22Rv1 (cell line): Measurements from ENCODE around the gene CDK5R1.

Source experiments
- H3K27ac ChIP-seq: fragments of 450-650 bp; 2 replicates; pipeline ENCODE4 v1.5.1; 2017
- ZFX ChIP-seq: fragments of 450-650 bp; IDR thresholded peaks from 2 replicates; pipeline ENCODE4 v1.6.1; 2017; ENCODE audit warnings: antibody characterized with exemption, borderline replicate concordance
- TF ChIP-seq, protein P1 (sequence below): fragments of 450-650 bp; IDR thresholded peaks from 2 replicates; pipeline ENCODE4 v1.5.1; 2017; ENCODE audit warnings: mild to moderate bottlenecking

Gene CDK5R1

DNA sequence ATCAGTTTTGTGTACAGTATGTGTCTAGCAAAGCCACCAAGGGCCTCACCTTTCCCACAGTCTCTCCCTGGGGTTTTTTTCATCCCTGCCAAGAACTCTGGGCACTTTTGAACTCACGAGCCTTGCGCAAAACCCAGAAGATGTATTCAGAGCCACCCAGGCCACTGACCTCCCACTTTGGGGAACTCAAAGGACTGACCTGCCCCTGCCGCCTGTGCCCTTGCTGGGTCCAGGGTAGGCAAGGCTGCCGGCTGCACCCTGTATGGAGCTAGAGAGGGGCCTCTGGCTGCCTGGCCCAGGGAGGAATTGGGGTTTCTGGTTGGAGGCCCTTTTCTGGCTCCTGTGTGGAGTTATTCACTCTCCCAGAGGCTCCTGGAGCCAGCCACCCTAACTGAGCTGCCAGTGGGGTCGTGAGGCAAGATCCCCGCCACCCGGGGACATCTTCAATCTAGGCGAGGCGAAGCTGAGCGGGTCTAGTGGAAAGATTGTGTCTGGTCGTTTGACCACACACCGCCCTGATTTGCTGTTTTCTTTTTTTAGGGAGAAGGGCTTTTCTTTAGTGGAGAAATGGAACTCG, 1.9 kb downstream of the CDK5R1 start:
- no peak overlapping the region for H3K27ac ChIP-seq
- no peak for TF ChIP-seq ZFX
- TF ChIP-seq, protein P1, sequence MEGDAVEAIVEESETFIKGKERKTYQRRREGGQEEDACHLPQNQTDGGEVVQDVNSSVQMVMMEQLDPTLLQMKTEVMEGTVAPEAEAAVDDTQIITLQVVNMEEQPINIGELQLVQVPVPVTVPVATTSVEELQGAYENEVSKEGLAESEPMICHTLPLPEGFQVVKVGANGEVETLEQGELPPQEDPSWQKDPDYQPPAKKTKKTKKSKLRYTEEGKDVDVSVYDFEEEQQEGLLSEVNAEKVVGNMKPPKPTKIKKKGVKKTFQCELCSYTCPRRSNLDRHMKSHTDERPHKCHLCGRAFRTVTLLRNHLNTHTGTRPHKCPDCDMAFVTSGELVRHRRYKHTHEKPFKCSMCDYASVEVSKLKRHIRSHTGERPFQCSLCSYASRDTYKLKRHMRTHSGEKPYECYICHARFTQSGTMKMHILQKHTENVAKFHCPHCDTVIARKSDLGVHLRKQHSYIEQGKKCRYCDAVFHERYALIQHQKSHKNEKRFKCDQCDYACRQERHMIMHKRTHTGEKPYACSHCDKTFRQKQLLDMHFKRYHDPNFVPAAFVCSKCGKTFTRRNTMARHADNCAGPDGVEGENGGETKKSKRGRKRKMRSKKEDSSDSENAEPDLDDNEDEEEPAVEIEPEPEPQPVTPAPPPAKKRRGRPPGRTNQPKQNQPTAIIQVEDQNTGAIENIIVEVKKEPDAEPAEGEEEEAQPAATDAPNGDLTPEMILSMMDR: no peak

DNA sequence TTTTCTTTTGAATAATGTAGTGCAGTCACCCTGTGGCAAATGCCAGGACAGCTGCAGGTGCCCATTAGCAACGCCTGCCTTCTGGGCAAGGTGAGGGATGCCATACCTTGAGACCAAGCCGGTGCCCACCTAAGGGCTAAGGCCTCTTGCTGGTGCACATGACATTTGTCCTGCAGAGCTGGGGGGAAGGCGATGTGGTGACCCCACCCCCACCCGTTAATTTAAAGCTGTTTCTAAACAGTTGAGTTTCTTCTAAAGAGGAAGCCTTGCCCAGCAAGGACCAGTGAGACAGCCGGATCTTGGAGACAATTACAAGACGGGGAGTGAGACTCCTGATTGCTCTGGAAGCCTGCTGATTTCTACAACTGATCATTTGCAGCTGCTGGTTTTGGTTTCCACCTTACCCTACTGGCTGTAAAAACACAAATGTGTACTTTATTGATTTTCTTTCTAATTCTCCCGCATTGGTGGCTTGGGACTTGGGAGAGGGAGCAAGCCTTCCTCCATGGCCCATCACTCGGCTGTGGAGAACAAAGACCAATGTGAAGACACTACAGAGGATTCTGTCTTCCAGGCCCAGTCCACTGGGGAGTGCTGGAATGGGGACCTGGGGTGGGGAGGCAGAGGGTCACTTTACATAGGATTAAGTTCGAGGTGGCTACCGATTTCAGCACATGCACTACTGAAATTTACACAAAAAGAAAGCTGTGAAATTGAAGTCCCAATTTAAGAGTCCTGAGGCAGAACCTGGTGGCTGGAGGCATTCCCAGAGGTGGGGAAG, 2.7 kb downstream of the CDK5R1 start:
- no peak overlapping the region for H3K27ac ChIP-seq
- TF ChIP-seq, protein P1: no peak

DNA sequence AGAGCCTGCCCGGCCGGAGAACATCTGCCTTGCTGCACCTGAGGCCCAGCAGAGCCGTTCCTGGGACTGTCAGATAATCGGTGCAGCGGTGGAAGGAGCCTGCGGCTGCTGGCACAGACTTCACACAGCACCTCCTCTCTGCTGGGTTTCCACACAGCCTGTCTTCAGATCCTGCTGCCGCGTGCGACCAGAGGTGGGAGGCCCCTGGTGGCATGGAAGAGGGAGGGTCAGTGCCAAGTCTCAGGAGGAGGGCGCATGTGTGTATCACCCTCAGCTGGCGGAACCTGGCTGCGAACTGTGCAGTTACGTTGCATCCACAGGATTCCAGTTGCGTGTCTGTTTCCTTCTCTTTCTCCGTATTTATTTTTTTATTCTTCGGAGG, 3.3 kb downstream of the CDK5R1 start:
- TF ChIP-seq ZFX: no peak
- TF ChIP-seq, protein P1: no peak
- H3K27ac ChIP-seq: no peak overlapping the region

DNA sequence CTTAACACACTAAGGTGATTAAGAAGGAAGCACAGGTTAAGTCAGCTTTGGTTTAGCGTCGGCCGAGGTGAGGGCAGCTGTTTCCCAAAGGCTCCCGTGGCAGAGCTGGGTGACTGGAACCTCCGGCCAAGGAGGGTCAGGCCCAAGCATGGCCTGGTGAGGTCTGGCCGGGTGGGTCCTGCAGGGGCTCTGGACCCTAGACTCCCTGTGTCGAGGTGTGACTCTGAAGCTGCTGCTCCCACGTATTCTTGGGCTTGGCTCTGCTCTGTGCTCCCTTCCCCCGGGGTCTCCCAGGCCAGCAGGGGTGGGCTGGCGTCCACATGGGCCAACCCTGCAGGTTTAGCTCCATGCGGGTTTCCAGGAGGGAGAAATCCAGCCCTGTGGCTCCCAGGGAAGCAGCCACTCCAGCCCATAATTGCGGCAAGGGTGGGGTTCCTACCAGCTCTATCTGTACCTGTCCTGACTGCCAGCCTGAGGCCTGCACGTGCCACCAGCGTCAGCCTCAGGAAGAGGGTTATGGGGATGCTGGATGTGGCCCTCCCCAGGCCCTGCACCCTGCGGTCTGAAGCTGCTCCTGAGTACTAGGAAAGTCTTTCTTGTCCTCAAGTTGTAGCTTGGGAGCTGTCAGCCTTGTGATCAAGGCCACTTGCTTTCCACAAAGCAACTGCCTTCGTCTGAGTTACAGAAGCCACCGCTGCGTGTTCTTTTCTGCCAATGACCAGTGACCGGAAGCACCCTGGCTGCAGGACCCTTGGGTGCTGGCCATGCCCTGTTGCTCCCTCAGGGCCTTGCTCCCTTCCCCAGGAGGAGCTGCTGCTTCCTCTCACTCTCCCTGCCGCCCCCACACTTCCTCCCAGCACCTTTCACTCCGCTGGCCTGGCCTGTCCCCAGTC, 4.8 kb downstream of the CDK5R1 start:
- H3K27ac ChIP-seq: no peak overlapping the region

DNA sequence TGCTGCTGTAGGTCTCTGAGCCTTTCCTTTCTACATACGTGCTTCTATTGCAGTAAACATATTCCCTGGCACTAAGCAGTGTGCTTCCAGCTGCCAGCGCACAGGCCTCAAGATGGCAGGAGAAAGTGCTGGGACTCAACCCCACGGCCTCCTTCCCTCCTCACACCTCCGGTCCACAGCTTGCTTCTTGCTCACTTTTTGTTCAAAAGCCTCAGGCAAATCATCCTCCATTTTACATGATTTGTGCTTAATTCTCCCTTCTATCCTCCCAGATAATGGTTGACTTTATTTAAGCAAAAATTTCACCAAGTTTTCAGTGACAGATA, 5.4 kb downstream of the CDK5R1 start:
- H3K27ac ChIP-seq: no peak overlapping the region
- TF ChIP-seq, protein P1: no peak
- TF ChIP-seq ZFX: no peak

More for the DNA sequence above, 4.8 kb downstream of the CDK5R1 start:
- TF ChIP-seq ZFX: no peak
- TF ChIP-seq, protein P1: no peak

DNA sequence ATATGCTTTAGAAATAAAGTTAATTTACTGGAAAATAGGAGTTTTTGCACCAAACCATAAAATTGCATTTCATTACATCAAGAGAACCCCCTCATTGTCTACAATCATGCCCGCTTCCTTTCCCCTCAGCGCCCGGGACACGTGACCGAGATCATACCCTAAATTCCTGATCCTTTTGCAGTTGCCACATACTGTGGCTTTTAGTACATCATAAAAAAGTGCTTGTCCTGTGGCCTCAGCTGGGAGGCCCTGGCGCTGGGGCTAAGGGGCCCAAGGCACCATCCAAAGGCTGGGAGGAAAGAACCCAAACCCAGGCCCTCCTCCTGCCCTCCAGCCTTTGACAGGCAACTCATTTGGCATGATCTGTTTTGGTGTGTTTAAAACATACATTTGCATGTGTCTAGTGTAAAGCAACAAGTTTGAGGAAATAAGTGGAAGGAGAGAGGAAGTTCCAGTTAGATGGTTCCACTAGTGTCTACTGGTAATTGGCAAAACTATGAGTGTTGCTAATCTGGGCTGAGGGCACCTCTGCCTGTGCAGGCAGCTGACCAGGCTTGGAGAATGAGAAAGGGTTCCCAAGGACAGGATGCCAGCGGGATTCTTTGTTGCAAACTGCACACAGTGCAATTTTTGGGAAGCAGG, 6.0 kb downstream of the CDK5R1 start:
- TF ChIP-seq, protein P1: no peak
- TF ChIP-seq ZFX: no peak
- H3K27ac ChIP-seq: no peak overlapping the region
